MM.1S (cell line): ENCODE data around the gene ZNF292.
"Not testable (repeated sequence)": the region's sequence is repeated elsewhere in the genome, so short reads cannot be mapped to it uniquely, and the experiment has no call there.

Experiments used
- DNase-seq: peaks from one replicate; pipeline ENCODE4 v3.0.0-alpha.2; 2015
- H2AFZ ChIP-seq: fragments of 300-600 bp; sonication (generic); 2 replicates; pipeline ENCODE4 v1.6.0; 2016; ENCODE audit warnings: antibody characterized with exemption, low read length
- H3F3A ChIP-seq: fragments of 300-600 bp; sonication (generic); 2 replicates; pipeline ENCODE4 v1.6.1; 2016; ENCODE audit warnings: mild to moderate bottlenecking, antibody characterized with exemption, low read length, moderate library complexity, mixed read lengths; ENCODE audit not compliant: insufficient read depth
- H3K27ac ChIP-seq: fragments of 300-600 bp; sonication (generic); 2 replicates; pipeline ENCODE4 v1.5.1; 2016; ENCODE audit warnings: mild to moderate bottlenecking, low read length
- H3K27me3 ChIP-seq: fragments of 300-600 bp; sonication (generic); replicated peaks from 2 replicates; pipeline ENCODE4 v1.6.0; 2016; ENCODE audit warnings: low read length; ENCODE audit not compliant: insufficient read depth
- H3K36me3 ChIP-seq: fragments of 300-600 bp; sonication (generic); replicated peaks from 2 replicates; pipeline ENCODE4 v1.6.1; 2016; ENCODE audit warnings: mild to moderate bottlenecking, low read length, mixed read lengths; ENCODE audit not compliant: insufficient read depth
- H3K4me1 ChIP-seq: fragments of 300-600 bp; sonication (generic); 2 replicates; pipeline ENCODE4 v1.6.1; 2016; ENCODE audit warnings: low read length, mixed read lengths
- H3K4me2 ChIP-seq: fragments of 300-600 bp; sonication (generic); 2 replicates; pipeline ENCODE4 v1.6.0; 2016; ENCODE audit warnings: low read depth, low read length
- H3K4me3 ChIP-seq: fragments of 300-600 bp; sonication (generic); 2 replicates; pipeline ENCODE4 v1.5.1; 2016; ENCODE audit warnings: low read length, mixed read lengths
- H3K79me2 ChIP-seq: fragments of 300-600 bp; sonication (generic); 2 replicates; pipeline ENCODE4 v1.6.1; 2016; ENCODE audit warnings: mixed run types, low read length, mixed read lengths
- H3K9ac ChIP-seq: fragments of 300-600 bp; sonication (generic); 2 replicates; pipeline ENCODE4 v1.6.1; 2016; ENCODE audit warnings: low read length, mixed read lengths
- H3K9me2 ChIP-seq: fragments of 300-600 bp; sonication (generic); replicated peaks from 2 replicates; pipeline ENCODE4 v1.6.1; 2016; ENCODE audit warnings: mild to moderate bottlenecking, low read length, mixed read lengths; ENCODE audit not compliant: insufficient read depth
- H3K9me3 ChIP-seq: fragments of 300-600 bp; sonication (generic); replicated peaks from 2 replicates; pipeline ENCODE4 v1.6.1; 2016; ENCODE audit warnings: mild to moderate bottlenecking, low read length, mixed read lengths; ENCODE audit not compliant: insufficient read depth
- H4K20me1 ChIP-seq: fragments of 300-600 bp; sonication (generic); 2 replicates; pipeline ENCODE4 v1.6.1; 2016; ENCODE audit warnings: mild to moderate bottlenecking, low read length, moderate library complexity, mixed read lengths; ENCODE audit not compliant: insufficient read depth
- EZH2 ChIP-seq: fragments of 300-600 bp; sonication (generic); optimal IDR thresholded peaks from 2 replicates; pipeline ENCODE3; 2017; ENCODE audit warnings: low read depth, mild to moderate bottlenecking, antibody characterized with exemption, low read length, mixed read lengths
- EZH2phosphoT487 ChIP-seq: fragments of 300-600 bp; sonication (generic); IDR thresholded peaks from 2 replicates; pipeline ENCODE4 v1.6.1; 2018; ENCODE audit warnings: antibody characterized with exemption, low read length
- TF ChIP-seq, protein P1 (sequence below): fragments of 300-600 bp; sonication (generic); IDR thresholded peaks from 2 replicates; pipeline ENCODE4 v1.5.1; 2016; ENCODE audit warnings: antibody characterized with exemption, low read length, mixed read lengths

ZNF292 gene

DNA sequence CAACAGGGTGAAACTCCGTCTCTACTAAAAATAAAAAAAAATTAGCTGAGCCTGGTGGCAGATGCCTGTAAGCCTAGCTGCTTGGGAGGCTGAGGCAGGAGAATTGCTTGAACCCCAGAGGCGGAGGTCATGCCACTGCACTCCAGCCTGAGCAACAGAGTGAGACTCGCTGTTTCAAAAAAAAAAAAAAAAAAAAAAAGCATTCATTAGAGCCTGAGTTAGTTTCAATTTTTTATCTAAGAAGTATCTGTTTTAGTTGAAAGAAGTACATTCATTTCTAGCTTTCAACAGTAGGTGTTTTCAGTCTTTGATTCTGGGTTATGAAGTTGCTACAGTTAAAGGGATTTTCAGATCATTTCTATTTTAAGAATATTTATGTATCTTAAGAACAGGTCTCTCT is 42.2 kb downstream of the ZNF292 start:
- no peaks in the 10 kb centered on the region for H3K9me3 ChIP-seq
- TF ChIP-seq EZH2 (no peak), EZH2phosphoT487 (no peak)
- TF ChIP-seq, protein P1, sequence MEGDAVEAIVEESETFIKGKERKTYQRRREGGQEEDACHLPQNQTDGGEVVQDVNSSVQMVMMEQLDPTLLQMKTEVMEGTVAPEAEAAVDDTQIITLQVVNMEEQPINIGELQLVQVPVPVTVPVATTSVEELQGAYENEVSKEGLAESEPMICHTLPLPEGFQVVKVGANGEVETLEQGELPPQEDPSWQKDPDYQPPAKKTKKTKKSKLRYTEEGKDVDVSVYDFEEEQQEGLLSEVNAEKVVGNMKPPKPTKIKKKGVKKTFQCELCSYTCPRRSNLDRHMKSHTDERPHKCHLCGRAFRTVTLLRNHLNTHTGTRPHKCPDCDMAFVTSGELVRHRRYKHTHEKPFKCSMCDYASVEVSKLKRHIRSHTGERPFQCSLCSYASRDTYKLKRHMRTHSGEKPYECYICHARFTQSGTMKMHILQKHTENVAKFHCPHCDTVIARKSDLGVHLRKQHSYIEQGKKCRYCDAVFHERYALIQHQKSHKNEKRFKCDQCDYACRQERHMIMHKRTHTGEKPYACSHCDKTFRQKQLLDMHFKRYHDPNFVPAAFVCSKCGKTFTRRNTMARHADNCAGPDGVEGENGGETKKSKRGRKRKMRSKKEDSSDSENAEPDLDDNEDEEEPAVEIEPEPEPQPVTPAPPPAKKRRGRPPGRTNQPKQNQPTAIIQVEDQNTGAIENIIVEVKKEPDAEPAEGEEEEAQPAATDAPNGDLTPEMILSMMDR = no peak
- no peak overlapping the region for H2AFZ ChIP-seq
- H3K4me1 ChIP-seq = no peaks in the 10 kb centered on the region
- no peaks in the 10 kb centered on the region for H3F3A ChIP-seq
- peaks cover 93% of the 10 kb centered on the region for H3K79me2 ChIP-seq
- H3K27me3 ChIP-seq = no peaks in the 10 kb centered on the region
- no peak overlapping the region for H3K9ac ChIP-seq
- H3K4me3 ChIP-seq = no peak overlapping the region
- no peak overlapping the region for H3K27ac ChIP-seq
- H4K20me1 ChIP-seq = peaks cover 10% of the 10 kb centered on the region; the same call in 1 of the 2 replicates
- H3K36me3 ChIP-seq = no peaks in the 10 kb centered on the region
- no peaks in the 10 kb centered on the region for H3K9me2 ChIP-seq
- H3K4me2 ChIP-seq = no peak overlapping the region
- no peak for DNase-seq

GRCh38 chr6:87198022-87198810 is 42.9 kb downstream of the ZNF292 start:
- H3K36me3 ChIP-seq, H3K4me2 ChIP-seq, H3K27ac ChIP-seq, H3K9ac ChIP-seq, H3K4me3 ChIP-seq, H3K4me1 ChIP-seq, H3K27me3 ChIP-seq, DNase-seq, H3K9me2 ChIP-seq, H3F3A ChIP-seq, H2AFZ ChIP-seq, H3K9me3 ChIP-seq: not testable (repeated sequence)
- Histone ChIP-seq H3K79me2 (peaks cover 92% of the 10 kb centered on the region), H4K20me1 (peaks cover 10% of the 10 kb centered on the region; the same call in 1 of the 2 replicates)

- Histone ChIP-seq H3K27ac (no peak overlapping the region), H3K4me1 (no peaks in the 10 kb centered on the region)
- TF ChIP-seq, protein P1 = no peak
- TF ChIP-seq EZH2phosphoT487 (no peak), EZH2 (no peak)
Observed at GRCh38 chr6:87199787-87200186, 44.4 kb downstream of the ZNF292 start.

More at GRCh38 chr6:87199787-87200186, 44.4 kb downstream of the ZNF292 start:
- no peak overlapping the region for H3K9ac ChIP-seq
- H3F3A ChIP-seq = no peaks in the 10 kb centered on the region
- H3K4me3 ChIP-seq = no peak overlapping the region
- no peak for DNase-seq
- peaks cover 93% of the 10 kb centered on the region for H3K79me2 ChIP-seq
- H3K4me2 ChIP-seq = no peak overlapping the region
- H3K27me3 ChIP-seq = no peaks in the 10 kb centered on the region
- H3K36me3 ChIP-seq = no peaks in the 10 kb centered on the region
- no peaks in the 10 kb centered on the region for H3K9me3 ChIP-seq
- peaks cover 13% of the 10 kb centered on the region for H4K20me1 ChIP-seq
- no peak overlapping the region for H2AFZ ChIP-seq
- no peaks in the 10 kb centered on the region for H3K9me2 ChIP-seq
